ENCODE results near the gene MCC. TPM values are rescaled to one million over a fixed set of nuclear protein-coding genes. Genes with fewer than 3 reads are reported as not detected.
A peak's percentile ranks its signal among the peaks of the same experiment; 100 is the strongest.

MCC gene
- polyA plus RNA-seq, 2 of the 4 experiments (the other 2 are of a cell fraction), result 0.09 to 0.10 TPM

- Histone ChIP-seq H3K4me1 (no peaks in the 10 kb centered on the region), H3K4me3 (no peak overlapping the region), H3K27ac (no peak overlapping the region), H3K4me2 (no peak overlapping the region), H3K9me3 (no peaks in the 10 kb centered on the region)
- TF ChIP-seq E2F6 (IDR thresholded peaks at IDR 0.05; ENCODE audit: borderline replicate concordance, low read depth) (no peak), CHD2 (IDR thresholded peaks at IDR 0.05; ENCODE audit: low read length, partially characterized antibody) (no peak), RAD21 (conservative IDR thresholded peaks at IDR 0.05 in 1 of 2, IDR thresholded peaks at IDR 0.05 in 1 of 2) (no peak), NFE2L2 (conservative IDR thresholded peaks at IDR 0.05; ENCODE audit: low read length) (no peak), USF2 (IDR thresholded peaks at IDR 0.05) (no peak), REST (IDR thresholded peaks at IDR 0.05) (no peak), ZNF302 (CRISPR knock-in tag; IDR thresholded peaks at IDR 0.05) (no peak), CEBPB (IDR thresholded peaks at IDR 0.05) (no peak), EP300 (IDR thresholded peaks at IDR 0.05) (no peak), EHMT2 (IDR thresholded peaks at IDR 0.05; ENCODE audit: low read depth) (no peak), HMGXB4 (CRISPR knock-in tag; IDR thresholded peaks at IDR 0.05; ENCODE audit: borderline replicate concordance) (no peak), JUNB (IDR thresholded peaks at IDR 0.05) (no peak)
- WGBS (ENCODE audit: missing lambda C conversion rate), result 82% methylated on average over 6 of the region's 6 CpGs
- no peak for ATAC-seq
- FAIRE-seq, result no peak
- ChIA-PET POLR2A (no interaction called here), CTCF (interaction anchor here (1.4 kb wide), 1 partner anchor 34 kb away, joined by 8 read pairs; no protein-coding TSS in a partner anchor)
- no peak for DNase-seq (ENCODE audit: low read depth in 1 of 2, low spot score in 1 of 2)
Observed at GRCh38 chr5:113029614-113030013, 458.6 kb downstream of the MCC start.

GRCh38 chr5:113027431-113027830 is 460.8 kb downstream of the MCC start:
- 84% methylated on average over 5 of the region's 5 CpGs for WGBS (ENCODE audit: missing lambda C conversion rate)
- Histone ChIP-seq H3K4me1 (no peaks in the 10 kb centered on the region), H3K27ac (no peak overlapping the region), H3K4me2 (no peak overlapping the region), H3K9me3 (no peaks in the 10 kb centered on the region), H3K4me3 (no peak overlapping the region)
- DNase-seq (ENCODE audit: low read depth in 1 of 2, low spot score in 1 of 2) (no peak), FAIRE-seq (no peak), ATAC-seq (peak; percentile 59 to 61; a peak in 5 of 6 replicates)
- CTCF ChIA-PET, result interaction anchor here (0.6 kb wide), 1 partner anchor 518 kb away, joined by 3 read pairs; no protein-coding TSS in a partner anchor
- POLR2A ChIA-PET, result no interaction called here
- TF ChIP-seq HDAC2 (IDR thresholded peaks at IDR 0.05) (no peak), EP300 (IDR thresholded peaks at IDR 0.05) (no peak), REST (IDR thresholded peaks at IDR 0.05) (no peak), CEBPB (IDR thresholded peaks at IDR 0.05) (no peak), ZC3H11A (IDR thresholded peaks at IDR 0.05) (no peak), MAX (IDR thresholded peaks at IDR 0.05) (no peak), KDM1A (IDR thresholded peaks at IDR 0.05; ENCODE audit: low read depth) (no peak), SMC3 (IDR thresholded peaks at IDR 0.05) (no peak), FOSB (CRISPR knock-in tag; IDR thresholded peaks at IDR 0.05) (no peak), JUN (IDR thresholded peaks at IDR 0.05) (no peak), POLR2A (IDR thresholded peaks at IDR 0.05; ENCODE audit: low read length) (no peak), RAD21 (conservative IDR thresholded peaks at IDR 0.05 in 1 of 2, IDR thresholded peaks at IDR 0.05 in 1 of 2) (no peak), CHD4 (IDR thresholded peaks at IDR 0.05; ENCODE audit: borderline replicate concordance) (no peak), POLR2AphosphoS2 (conservative IDR thresholded peaks at IDR 0.05; ENCODE audit: low read length) (no peak), HMGXB4 (CRISPR knock-in tag; IDR thresholded peaks at IDR 0.05; ENCODE audit: borderline replicate concordance) (no peak), PBX3 (IDR thresholded peaks at IDR 0.05) (no peak)

All from A549 (cell line).